ENCODE data around the gene CCL23. TPM values are rescaled to one million over a fixed set of nuclear protein-coding genes. Genes with fewer than 3 reads are reported as not detected.

Gene CCL23
- total RNA-seq, result 1 to 10 TPM in 1 of 10 donors, not detected in 9; 1.6 TPM
- 1 to 10 TPM in 1 of 2 donors, under 1 TPM in 1; 0.38 to 1.5 TPM for polyA plus RNA-seq
- long read RNA-seq, donor 1, result 0 reads
- long read RNA-seq, donor 2, result 0 reads
- long read RNA-seq, donor 3, result 0 reads

GRCh38 chr17:36017799-36018198 is at the start of gene CCL23:
CCL23 (minus strand) TSS chr17:36017972; CDS start chr17:36017897, 75 bp downstream.
- intact Hi-C loops (cut with DNase I), result no loop called here
- H3K4me3 ChIP-seq, result peak within 1 kb of the TSS in 1 of 10 donors; percentile 12
- H3K27ac ChIP-seq, result peak within 1 kb of the TSS in 1 of 10 donors; percentile 72
- peaks cover 0 to 4% (median 0%) of the 10 kb centered on the region in 11 donors for H3K9me3 ChIP-seq
- no peak for DNase-seq
- H3K4me1 ChIP-seq, result peaks cover 0 to 15% (median 0%) of the 10 kb centered on the region in 9 donors
- 39 to 42% methylated on average over 6 of the region's 6 CpGs for WGBS, 2 donors
- peak in 2 of 8 donors; percentile 46 to 47 for ATAC-seq
- H3K27me3 ChIP-seq, result peaks cover 0 to 3% (median 0%) of the 10 kb centered on the region in 7 donors
- H3K36me3 ChIP-seq, result no peaks in the 10 kb centered on the region
- TF ChIP-seq, protein P1, sequence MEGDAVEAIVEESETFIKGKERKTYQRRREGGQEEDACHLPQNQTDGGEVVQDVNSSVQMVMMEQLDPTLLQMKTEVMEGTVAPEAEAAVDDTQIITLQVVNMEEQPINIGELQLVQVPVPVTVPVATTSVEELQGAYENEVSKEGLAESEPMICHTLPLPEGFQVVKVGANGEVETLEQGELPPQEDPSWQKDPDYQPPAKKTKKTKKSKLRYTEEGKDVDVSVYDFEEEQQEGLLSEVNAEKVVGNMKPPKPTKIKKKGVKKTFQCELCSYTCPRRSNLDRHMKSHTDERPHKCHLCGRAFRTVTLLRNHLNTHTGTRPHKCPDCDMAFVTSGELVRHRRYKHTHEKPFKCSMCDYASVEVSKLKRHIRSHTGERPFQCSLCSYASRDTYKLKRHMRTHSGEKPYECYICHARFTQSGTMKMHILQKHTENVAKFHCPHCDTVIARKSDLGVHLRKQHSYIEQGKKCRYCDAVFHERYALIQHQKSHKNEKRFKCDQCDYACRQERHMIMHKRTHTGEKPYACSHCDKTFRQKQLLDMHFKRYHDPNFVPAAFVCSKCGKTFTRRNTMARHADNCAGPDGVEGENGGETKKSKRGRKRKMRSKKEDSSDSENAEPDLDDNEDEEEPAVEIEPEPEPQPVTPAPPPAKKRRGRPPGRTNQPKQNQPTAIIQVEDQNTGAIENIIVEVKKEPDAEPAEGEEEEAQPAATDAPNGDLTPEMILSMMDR (IDR thresholded peaks at IDR 0.05), result no peak

GRCh38 chr17:36066365-36066985 is 48.7 kb upstream of the CCL23 start:
- H3K36me3 ChIP-seq, result no peaks in the 10 kb centered on the region
- DNase-seq (no peak), ATAC-seq (peak in 4 of 8 donors; percentile 16 to 58 (median 38))
- intact Hi-C loops (cut with DNase I), result loop anchor here in 3 of 10 donors (2.0 to 10.0 kb wide), 3 partner anchors 22 to 92 kb away; partner anchors contain the start of gene CCL15 (in 1 of the 3)
- peak overlapping the region in 1 of 10 donors; percentile 74 for H3K27ac ChIP-seq
- H3K4me1 ChIP-seq, result peaks cover 0 to 4% (median 0%) of the 10 kb centered on the region in 9 donors
- H3K27me3 ChIP-seq, result peaks cover 0 to 3% (median 0%) of the 10 kb centered on the region in 7 donors
- WGBS, 2 donors, result 84 to 85% methylated on average over 6 of the region's 6 CpGs
- TF ChIP-seq, protein P1 (IDR thresholded peaks at IDR 0.05), result no peak
- H3K4me3 ChIP-seq, result no peak overlapping the region
- peaks cover 0 to 4% (median 0%) of the 10 kb centered on the region in 11 donors for H3K9me3 ChIP-seq

GRCh38 chr17:36063786-36064541 is 46.2 kb upstream of the CCL23 start, which contains the start of gene CCL18:
CCL18 (plus strand) TSS chr17:36064272; CDS start chr17:36064343, 71 bp downstream.
- TF ChIP-seq, protein P1 (IDR thresholded peaks at IDR 0.05), result no peak
- Histone ChIP-seq H3K27me3 (peaks cover 0 to 7% (median 0%) of the 10 kb centered on the region in 7 donors), H3K36me3 (no peaks in the 10 kb centered on the region), H3K4me1 (no peaks in the 10 kb centered on the region), H3K9me3 (peaks cover 0 to 4% (median 0%) of the 10 kb centered on the region in 11 donors), H3K27ac (no peak within 1 kb of the TSS), H3K4me3 (no peak within 1 kb of the TSS)
- intact Hi-C loops (cut with DNase I), result loop anchor here in 2 of 10 donors (10.0 kb wide), 2 partner anchors 59 to 89 kb away; partner anchors contain the start of gene CCL15 (in 1 of the 2)
- 71 to 76% methylated on average over 5 of the region's 5 CpGs for whole genome bisulfite sequencing, 2 donors
- DNase-seq, result no peak
- no peak for ATAC-seq

GRCh38 chr17:36060816-36061215 is 43.0 kb upstream of the CCL23 start:
- TF ChIP-seq, protein P1 (IDR thresholded peaks at IDR 0.05), result no peak
- Histone ChIP-seq H3K9me3 (peaks cover 0 to 4% (median 0%) of the 10 kb centered on the region in 11 donors), H3K4me3 (no peak overlapping the region), H3K4me1 (peaks cover 0 to 12% (median 0%) of the 10 kb centered on the region in 9 donors), H3K27ac (no peak overlapping the region), H3K36me3 (no peaks in the 10 kb centered on the region), H3K27me3 (peaks cover 0 to 7% (median 0%) of the 10 kb centered on the region in 7 donors)
- no peak for ATAC-seq
- no peak for DNase-seq
- 89 to 91% methylated on average over 2 of the region's 2 CpGs for WGBS, 2 donors
- intact Hi-C loops (cut with DNase I), result loop anchor here in 2 of 10 donors (10.0 kb wide), 2 partner anchors 56 to 86 kb away; partner anchors contain the start of gene CCL15 (in 1 of the 2)

Measured in heart right ventricle (tissue), 16 donors.